Hematopoietic multipotent progenitor cell treated with erythropoietin and hydrocortisone succinate and interleukin-3 and kit ligand, for 17 days (in vitro differentiated cells): ENCODE data around the gene NR6A1.

ENCODE experiments used
- DNase-seq: peaks from one replicate; pipeline ENCODE4 v3.0.0-alpha.2; 2015; ENCODE audit warnings: low spot score

NR6A1 gene

DNA sequence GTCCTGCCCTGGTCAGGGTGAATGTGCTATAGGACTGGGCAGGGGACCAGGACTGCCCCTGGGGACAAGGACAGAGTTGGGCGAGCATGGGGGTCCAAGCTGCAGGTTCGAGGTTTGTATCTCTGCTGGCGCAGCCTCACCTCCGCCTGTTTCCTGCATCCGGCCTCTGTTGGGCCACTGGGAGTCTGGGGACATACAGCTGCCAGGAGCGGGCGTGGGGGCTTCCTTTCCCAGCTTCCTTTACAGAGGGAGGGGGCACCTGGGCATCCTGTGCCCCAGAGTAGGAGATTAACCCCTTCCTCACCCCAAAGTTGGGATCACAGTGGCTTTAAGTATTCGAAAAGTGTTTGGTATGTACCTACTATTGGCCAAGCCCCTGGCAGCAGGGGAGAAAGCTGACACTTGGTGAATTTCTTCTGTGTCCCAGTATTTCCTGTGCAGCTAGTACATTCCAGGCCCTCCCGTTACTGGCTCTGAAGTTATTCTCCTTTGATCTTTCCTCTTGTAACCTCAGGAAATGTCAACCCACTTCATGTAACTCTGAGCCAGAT lies 24.8 kb upstream of the NR6A1 start:
- DNase-seq = no peak

GRCh38 chr9:124794902-124795491 lies 23.9 kb upstream of the NR6A1 start:
- DNase-seq = no peak

- DNase-seq = no peak
Observed at GRCh38 chr9:124793015-124793541, 22.0 kb upstream of the NR6A1 start.

DNA sequence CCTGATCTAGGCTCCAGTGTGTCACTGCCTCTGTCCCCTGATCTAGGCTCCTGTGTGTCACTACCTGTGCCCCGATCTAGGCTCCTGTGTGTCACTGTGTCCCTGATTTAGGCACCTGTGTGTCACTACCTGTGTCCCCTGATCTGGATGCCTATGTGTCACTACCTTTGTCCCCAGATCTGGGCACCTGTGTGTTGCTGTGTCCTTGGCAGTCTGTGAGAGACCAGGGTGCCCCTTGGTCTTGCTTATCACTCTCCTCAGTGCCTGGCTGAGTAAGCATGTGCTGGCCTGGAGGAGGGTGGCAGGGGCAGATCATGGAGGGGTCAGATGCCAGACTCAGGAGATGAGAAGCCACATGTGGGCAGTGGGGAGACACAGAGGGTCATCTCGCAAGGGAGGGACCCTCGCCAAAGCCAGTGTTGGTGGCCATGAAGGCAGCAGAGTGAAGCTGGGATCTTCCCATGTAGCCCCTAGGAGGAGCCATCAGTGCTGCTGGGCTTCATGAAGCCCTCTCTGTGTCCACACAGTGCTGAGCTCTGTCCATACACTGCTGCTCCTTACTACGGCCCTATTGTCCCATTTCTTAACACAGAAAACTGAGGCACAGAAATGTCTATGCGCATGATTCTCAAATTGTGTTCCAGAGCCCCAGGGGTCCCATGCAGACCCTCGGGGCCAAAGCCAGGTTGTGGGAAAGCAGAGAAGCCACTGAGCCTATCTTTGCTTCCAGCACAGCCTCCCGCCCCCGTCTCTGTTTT lies 21.3 kb upstream of the NR6A1 start:
- DNase-seq = no peak

GRCh38 chr9:124790801-124791505 lies 19.8 kb upstream of the NR6A1 start:
- DNase-seq = no peak

DNA sequence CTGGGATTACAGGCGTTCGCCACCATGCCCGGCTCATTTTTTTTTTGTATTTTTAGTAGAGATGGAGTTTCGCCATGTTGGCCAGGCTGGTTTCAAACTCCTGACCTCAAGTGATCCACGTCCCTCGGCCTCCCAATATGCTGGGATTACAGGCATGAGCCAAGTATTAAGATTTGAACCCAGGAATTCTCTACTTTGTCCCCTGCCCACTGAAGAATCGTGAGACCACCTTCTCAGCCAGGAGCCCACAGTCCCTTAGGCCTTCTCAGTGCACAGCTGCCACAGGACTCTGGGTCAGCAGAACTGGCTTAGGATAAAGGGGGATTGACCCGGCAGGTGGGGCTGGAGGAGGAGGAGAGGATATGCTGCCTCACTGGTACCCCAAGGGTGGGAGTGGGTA lies 19.2 kb upstream of the NR6A1 start:
- no peak for DNase-seq

- DNase-seq = no peak
Observed at GRCh38 chr9:124789531-124789930, 18.4 kb upstream of the NR6A1 start.

GRCh38 chr9:124788542-124789217 lies 17.6 kb upstream of the NR6A1 start:
- no peak for DNase-seq

GRCh38 chr9:124786881-124787573 lies 15.9 kb upstream of the NR6A1 start:
- no peak for DNase-seq

- DNase-seq = no peak
Observed at GRCh38 chr9:124784509-124784908, 13.4 kb upstream of the NR6A1 start.

DNA sequence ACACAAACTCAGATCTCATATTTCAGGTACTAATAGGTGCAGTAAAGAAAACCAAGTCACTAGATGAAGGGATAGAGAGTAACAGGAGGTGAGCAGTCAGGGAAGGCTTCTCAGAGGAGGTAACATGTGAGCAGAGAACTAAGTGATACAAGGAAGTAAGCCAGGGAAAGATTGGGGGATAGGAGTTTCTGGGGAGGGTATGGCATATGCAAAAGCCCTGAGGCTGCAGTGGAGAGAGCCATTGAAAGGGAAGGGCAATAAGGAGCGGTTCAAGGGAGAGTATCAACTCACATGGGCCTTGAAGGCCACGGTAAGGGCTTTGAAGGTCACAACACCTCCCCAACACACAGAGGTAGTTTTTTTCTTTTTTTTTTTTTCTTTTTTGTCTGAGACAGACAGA lies 12.7 kb upstream of the NR6A1 start:
- DNase-seq = no peak

GRCh38 chr9:124782661-124783574 lies 11.8 kb upstream of the NR6A1 start:
- DNase-seq = no peak

- no peak for DNase-seq
Observed at GRCh38 chr9:124781967-124782660, 11.0 kb upstream of the NR6A1 start.

DNA sequence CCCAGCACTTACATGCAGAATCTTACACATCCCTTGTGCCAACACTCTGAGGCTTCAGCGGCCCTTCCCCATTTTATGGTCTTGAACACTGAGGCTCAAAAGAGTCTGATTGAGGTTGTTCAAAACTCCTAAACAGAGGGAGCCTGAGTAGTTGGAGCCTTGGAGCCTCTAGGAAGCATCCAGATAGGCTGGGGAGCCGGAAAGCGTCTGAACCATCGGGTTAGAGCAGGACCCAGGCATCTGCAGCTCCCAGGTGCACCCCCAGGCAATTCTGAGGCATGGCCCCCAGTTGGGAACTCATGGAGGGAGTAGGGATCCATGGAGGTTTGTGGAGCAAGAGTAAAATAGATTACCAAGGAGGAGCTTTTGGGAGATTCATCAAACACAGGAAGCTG lies 9.6 kb upstream of the NR6A1 start:
- DNase-seq = no peak

- DNase-seq = no peak
Observed at GRCh38 chr9:124780060-124780756, 9.1 kb upstream of the NR6A1 start.

GRCh38 chr9:124779368-124780059 lies 8.4 kb upstream of the NR6A1 start:
- DNase-seq = no peak

GRCh38 chr9:124778575-124779367 lies 7.7 kb upstream of the NR6A1 start:
- DNase-seq = no peak
